Retina (tissue), 1 donor: ENCODE results near the gene DPM2.

Source experiments
- DNase-seq: peaks from one replicate; pipeline ENCODE4 v3.0.0-alpha.2; 2016

Gene DPM2

DNA sequence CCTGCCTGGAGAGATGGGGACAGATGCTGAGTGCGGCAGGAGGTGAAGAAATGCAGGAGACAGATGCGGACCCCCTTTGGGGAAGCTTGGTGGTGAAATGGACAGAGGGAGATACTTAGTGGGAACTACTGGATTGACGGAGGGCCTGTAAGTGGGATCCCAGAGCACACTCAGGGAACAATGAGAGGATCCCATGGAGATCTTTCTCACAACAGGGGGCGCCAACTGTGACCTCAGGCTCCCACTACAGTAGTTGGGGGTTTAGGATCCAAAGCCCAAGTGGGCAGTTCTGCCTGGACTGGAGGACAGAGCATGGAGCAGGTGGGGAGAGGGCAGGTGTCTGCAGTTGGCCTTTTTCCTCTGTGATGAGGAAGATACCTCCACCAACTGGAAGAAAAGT is 3.4 kb downstream of the DPM2 start:
- DNase-seq: no peak

DNA sequence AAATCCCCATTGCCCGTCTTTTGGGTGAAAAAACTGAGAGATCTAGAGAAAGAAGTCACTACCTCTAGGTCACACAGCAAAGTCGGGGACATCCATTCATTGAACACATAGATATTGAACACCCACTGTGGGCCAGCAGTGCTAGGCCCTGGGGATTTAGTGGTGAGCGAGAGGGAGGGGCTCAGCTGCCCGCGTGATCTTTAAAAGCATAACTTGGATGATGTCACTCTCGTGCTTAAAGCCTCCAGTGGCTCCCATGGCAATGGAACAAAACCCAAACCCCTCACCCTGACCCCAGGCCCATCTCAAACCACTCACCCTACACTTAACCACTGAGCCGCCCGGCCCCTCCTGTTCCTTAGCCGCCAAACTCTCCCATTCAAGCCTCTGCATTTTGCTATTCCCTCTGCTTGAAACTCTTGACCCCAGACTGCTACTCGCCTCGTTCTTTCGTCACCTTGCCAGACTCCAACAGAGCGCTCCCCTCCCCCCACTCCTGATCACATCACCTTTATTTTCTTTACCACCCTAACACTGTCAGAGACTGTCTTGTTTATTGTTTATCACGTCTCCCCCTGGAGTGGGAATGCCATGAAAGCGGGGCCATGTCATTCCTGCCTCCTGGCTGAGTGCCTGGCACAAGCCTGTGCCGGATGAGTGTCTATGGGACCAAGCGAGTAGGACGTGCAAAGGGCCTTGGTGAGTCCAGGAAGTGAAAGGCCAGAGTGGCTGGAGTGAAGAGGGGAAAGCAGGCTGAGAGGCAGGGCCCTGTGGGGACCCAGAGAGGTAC is 6.4 kb downstream of the DPM2 start:
- DNase-seq: no peak

- peak; percentile 92 for DNase-seq
Measured at GRCh38 chr9:127930231-127931091, 7.2 kb downstream of the DPM2 start, which contains the start of gene PIP5KL1. TSS of gene PIP5KL1 (minus strand) at chr9:127930777. CDS start at chr9:127930752, 25 bp downstream.

DNA sequence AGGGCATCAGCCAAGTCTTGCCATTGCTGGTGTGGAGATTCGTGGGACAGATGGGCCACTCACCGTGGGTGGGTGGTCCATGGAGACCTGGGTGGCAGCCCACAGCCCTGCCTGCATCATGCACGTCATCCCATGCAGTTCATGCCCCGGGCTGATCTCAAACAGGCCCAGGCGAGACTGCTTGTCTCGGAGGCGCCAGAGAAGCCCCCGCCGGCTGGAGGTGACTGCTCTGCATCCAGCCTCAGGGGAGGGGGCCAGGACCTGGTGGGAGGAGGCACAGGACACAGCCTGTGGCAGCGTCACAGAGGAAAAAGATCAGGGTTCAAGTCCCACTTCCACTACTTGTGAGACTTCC is 8.1 kb downstream of the DPM2 start:
- DNase-seq: no peak

- DNase-seq: no peak
Measured at GRCh38 chr9:127928676-127929624, 8.7 kb downstream of the DPM2 start.

DNA sequence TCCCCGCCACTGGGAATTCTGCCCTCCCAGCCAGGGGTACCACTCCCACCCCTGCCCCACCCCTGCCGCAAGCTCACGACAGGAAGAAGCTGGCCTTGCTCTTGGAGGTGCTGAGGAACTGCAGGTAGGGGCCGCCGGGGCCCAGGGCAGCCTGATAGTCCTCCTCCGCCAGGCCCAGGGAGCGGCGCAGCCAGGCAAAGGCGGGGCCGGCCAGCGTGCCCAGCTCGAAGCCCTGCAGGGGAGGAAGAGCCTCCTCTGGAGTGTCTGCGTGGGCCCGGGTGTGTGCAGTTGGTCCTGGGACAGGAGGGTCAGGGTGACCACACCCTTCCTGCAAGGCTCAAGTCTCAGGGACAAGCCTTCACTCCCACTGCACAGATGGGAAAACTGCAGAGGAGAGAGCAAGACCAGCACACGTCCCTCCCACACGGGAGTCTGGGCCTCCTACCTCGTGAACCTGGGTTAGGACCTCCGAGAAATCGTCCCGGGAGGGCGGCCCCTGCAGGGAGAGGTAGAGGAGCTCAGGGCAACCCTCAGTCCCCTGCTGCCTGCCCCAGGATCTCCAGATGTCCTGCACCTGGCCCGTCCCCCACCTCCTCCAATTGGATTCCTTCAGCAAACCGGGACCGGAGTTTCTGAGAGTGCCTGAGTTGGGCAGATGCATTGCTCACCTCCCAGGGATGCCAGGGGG is 9.5 kb downstream of the DPM2 start:
- DNase-seq: no peak

DNA sequence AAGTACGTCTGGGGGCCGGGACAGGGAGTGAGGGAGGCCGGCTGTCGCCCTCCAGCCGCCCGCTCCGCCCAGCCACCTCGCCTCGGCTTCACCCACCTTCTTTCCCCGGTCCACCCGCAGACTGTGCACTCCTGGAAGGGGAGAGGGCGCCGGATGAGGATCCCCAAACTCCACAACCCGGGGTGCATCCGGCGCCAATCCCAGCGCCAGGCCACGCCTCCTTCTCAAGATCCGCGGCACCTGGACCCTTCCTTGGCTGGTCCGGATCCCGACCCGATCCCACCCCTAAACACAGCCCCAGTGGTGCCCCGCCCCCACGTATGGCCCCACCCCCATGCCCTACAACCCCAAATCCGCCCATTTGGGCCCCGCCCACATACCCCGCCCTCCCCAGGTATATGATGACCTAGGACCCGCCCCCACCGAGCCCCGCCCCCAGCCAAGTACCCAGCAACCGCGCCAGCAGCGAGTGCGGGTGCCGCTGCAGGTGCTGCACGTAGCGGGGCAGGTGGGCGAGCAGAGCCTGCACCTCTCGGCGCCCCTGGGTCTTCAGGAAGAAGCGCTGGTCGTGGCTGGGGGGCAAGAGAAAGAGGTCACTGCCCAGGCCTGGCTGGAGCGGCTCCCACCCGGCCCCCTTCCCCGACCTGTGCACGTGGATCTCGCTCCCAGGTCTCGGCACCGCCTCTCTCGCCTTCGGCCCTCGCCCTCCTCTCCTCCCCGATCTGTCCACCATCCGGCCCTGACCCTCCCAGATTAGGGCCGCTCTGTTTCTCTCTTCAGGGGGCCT is 10.3 kb downstream of the DPM2 start:
- no peak for DNase-seq

- no peak for DNase-seq
Measured at GRCh38 chr9:127926906-127927200, 10.8 kb downstream of the DPM2 start.

- no peak for DNase-seq
Measured at GRCh38 chr9:127925959-127926905, 11.4 kb downstream of the DPM2 start.

- no peak for DNase-seq
Measured at GRCh38 chr9:127924736-127925444, 12.8 kb downstream of the DPM2 start.

- DNase-seq: no peak
Measured at GRCh38 chr9:127923771-127924170, 13.9 kb downstream of the DPM2 start.

DNA sequence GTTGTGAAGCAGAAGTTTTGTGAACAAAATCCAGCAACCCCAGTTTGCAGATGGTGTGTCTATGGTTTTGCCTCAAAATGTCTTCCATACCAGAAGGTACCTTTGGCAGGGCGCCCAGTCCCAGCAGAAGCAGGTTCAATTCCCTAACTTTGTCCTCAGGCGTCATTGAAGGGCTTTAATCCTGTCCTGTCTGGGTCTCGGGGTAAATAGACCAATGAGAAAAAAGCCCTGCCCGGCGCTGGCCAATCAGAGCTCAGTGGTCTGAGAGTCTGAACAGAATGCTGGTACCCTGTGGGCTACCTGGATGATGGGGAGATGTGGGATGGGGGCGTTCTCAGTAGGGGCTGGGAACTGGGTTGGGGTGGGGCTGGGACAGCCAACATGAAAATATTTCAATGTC is 14.6 kb downstream of the DPM2 start:
- no peak for DNase-seq

DNA sequence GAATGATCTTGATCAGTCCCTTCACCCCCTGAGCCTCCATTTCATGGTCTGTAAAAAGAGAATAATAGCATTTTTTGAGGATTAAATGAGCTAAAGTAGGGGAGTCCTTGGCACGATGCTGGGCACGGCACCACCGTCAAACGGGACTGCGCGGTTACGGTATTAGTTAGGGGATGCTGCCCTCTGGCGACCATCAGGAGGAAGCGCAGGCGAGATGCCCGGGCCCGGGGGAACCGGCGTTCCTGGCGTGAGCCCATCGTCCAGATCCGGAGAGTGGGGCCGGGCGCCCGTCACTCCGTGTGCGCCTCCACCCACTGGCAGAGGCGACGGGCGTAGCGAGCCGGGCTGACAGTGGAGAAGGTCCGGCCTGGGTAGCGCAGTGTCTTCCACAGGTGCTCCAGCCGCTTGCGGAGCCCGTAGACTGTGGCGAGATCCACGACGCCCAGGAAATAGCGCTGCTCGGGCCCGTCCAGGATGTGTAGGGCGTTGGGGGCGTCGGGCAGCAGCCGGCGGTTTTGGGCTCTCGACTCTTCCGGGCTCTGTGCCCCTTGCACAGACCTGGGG is 16.0 kb downstream of the DPM2 start:
- peak; percentile 80 for DNase-seq

- DNase-seq: no peak
Measured at GRCh38 chr9:127920794-127921193, 16.9 kb downstream of the DPM2 start.

- no peak for DNase-seq
Measured at GRCh38 chr9:127919253-127919815, 18.3 kb downstream of the DPM2 start.

GRCh38 chr9:127918183-127919107 is 19.2 kb downstream of the DPM2 start:
- DNase-seq: no peak

GRCh38 chr9:127917603-127918002 is 20.1 kb downstream of the DPM2 start:
- no peak for DNase-seq
